Activated CD8-positive, alpha-beta memory T cell treated with anti-CD3 and anti-CD28 coated beads, Interleukin-2, amount 50 U/mL, for 24 hours (primary cell): ENCODE data around the gene SYNRG.
A peak's percentile ranks its signal among the peaks of the same experiment; 100 is the strongest.

ENCODE experiments used
- DNase-seq: peaks from one replicate; pipeline ENCODE4 v3.0.0-alpha.2; 2020; ENCODE audit errors: extremely low read depth

The SYNRG gene

GRCh38 chr17:37503148-37503547, 106.1 kb downstream of the SYNRG start:
- no peak for DNase-seq

- DNase-seq = no peak
These were observed 106.9 kb downstream of the SYNRG start for GRCh38 chr17:37502009-37502936.

- no peak for DNase-seq
These were observed 108.8 kb downstream of the SYNRG start for GRCh38 chr17:37500378-37500777.

- DNase-seq = no peak
These were observed 114.2 kb downstream of the SYNRG start for GRCh38 chr17:37494971-37495370.

- DNase-seq = no peak
These were observed 114.8 kb downstream of the SYNRG start for GRCh38 chr17:37494401-37494831.

- no peak for DNase-seq
These were observed 115.8 kb downstream of the SYNRG start for GRCh38 chr17:37493249-37494027.

- no peak for DNase-seq
These were observed 117.1 kb downstream of the SYNRG start for GRCh38 chr17:37492167-37492566.

GRCh38 chr17:37490638-37491614, 118.3 kb downstream of the SYNRG start:
- no peak for DNase-seq

- DNase-seq = peak; percentile 42
These were observed 119.1 kb downstream of the SYNRG start for GRCh38 chr17:37490022-37490587.

- DNase-seq = peak; percentile 46
These were observed 119.8 kb downstream of the SYNRG start, which contains the start of gene DUSP14 for GRCh38 chr17:37489197-37490001. DUSP14 (plus strand) TSS chr17:37489891; CDS start chr17:37512273, 22,382 bp downstream.

GRCh38 chr17:37488607-37489196, 120.5 kb downstream of the SYNRG start:
- no peak for DNase-seq

GRCh38 chr17:37488009-37488604, 121.1 kb downstream of the SYNRG start:
- DNase-seq = no peak

- DNase-seq = no peak
These were observed 123.2 kb downstream of the SYNRG start for GRCh38 chr17:37485938-37486570.

- no peak for DNase-seq
These were observed 125.7 kb downstream of the SYNRG start for GRCh38 chr17:37483311-37484039.

- DNase-seq = no peak
These were observed 128.1 kb downstream of the SYNRG start for GRCh38 chr17:37481001-37481665.

- DNase-seq = no peak
These were observed 128.8 kb downstream of the SYNRG start for GRCh38 chr17:37480427-37480826.

GRCh38 chr17:37479025-37479424, 130.2 kb downstream of the SYNRG start:
- no peak for DNase-seq

GRCh38 chr17:37478187-37478586, 131.0 kb downstream of the SYNRG start:
- DNase-seq = no peak
